ENCODE data around the gene LMX1A.

DNA sequence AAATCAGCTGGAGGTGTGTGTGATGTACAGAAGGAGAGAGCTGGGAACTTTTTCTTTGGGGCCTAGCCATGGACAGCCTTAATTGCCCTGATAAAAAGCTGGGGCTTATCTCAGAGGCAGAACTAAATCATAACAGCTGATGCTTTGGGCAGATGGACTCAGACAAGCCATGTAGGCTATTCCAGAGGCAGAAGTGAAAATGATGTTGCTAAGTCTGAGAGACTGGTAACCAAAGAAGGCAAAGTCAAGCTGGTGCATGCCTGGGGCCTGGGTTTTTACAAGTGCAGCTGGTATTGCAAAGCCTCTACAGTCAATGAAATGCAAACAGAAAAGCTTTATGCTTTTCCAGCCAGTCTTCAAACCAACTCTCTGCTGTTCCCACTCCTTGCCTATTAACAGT lies 39.0 kb upstream of the LMX1A start:
- TF ChIP-seq, protein P1, sequence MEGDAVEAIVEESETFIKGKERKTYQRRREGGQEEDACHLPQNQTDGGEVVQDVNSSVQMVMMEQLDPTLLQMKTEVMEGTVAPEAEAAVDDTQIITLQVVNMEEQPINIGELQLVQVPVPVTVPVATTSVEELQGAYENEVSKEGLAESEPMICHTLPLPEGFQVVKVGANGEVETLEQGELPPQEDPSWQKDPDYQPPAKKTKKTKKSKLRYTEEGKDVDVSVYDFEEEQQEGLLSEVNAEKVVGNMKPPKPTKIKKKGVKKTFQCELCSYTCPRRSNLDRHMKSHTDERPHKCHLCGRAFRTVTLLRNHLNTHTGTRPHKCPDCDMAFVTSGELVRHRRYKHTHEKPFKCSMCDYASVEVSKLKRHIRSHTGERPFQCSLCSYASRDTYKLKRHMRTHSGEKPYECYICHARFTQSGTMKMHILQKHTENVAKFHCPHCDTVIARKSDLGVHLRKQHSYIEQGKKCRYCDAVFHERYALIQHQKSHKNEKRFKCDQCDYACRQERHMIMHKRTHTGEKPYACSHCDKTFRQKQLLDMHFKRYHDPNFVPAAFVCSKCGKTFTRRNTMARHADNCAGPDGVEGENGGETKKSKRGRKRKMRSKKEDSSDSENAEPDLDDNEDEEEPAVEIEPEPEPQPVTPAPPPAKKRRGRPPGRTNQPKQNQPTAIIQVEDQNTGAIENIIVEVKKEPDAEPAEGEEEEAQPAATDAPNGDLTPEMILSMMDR (IDR thresholded peaks at IDR 0.05; ENCODE audit: low read depth, low read length): no peak
- TF ChIP-seq POLR2A (IDR thresholded peaks at IDR 0.05; ENCODE audit: extremely low read depth, insufficient read length) (no peak), MYC (IDR thresholded peaks at IDR 0.05; ENCODE audit: low read depth, low read length) (no peak), MAX (IDR thresholded peaks at IDR 0.05; ENCODE audit: low read depth, low read length) (no peak)

Data from NB4 (cell line).